Karpas-422 (cell line): Measurements from ENCODE around the gene ZMAT5. TPM values are rescaled to one million over a fixed set of nuclear protein-coding genes. Genes with fewer than 3 reads are reported as not detected.

Experiments used
- DNase-seq: peaks from one replicate; pipeline ENCODE4 v3.0.0-alpha.2; 2015
- H2AFZ ChIP-seq: fragments of 200-600 bp; sonication (generic); 2 replicates; pipeline ENCODE4 v1.6.1; 2014; ENCODE audit warnings: antibody characterized with exemption, low read length, mixed read lengths
- H3K27ac ChIP-seq: fragments of 200-600 bp; sonication (generic); 2 replicates; pipeline ENCODE4 v1.5.1; 2014; ENCODE audit warnings: mild to moderate bottlenecking, low read length, moderate library complexity
- H3K27me3 ChIP-seq: fragments of 200-600 bp; sonication (generic); 2 replicates; pipeline ENCODE4 v1.6.1; 2014; ENCODE audit warnings: low read length, mixed read lengths
- H3K36me3 ChIP-seq: fragments of 200-600 bp; sonication (generic); 2 replicates; pipeline ENCODE4 v1.6.1; 2014; ENCODE audit warnings: low read length, mixed read lengths; ENCODE audit not compliant: insufficient read depth
- H3K4me1 ChIP-seq: fragments of 200-600 bp; sonication (generic); 2 replicates; pipeline ENCODE4 v1.6.1; 2014; ENCODE audit warnings: mild to moderate bottlenecking, low read length, mixed read lengths
- H3K4me2 ChIP-seq: fragments of 200-600 bp; sonication (generic); 2 replicates; pipeline ENCODE4 v1.6.1; 2014; ENCODE audit warnings: low read length, low read depth, mild to moderate bottlenecking; ENCODE audit not compliant: poor library complexity, severe bottlenecking
- H3K4me3 ChIP-seq: fragments of 200-600 bp; sonication (generic); 2 replicates; pipeline ENCODE4 v1.5.1; 2014; ENCODE audit warnings: mild to moderate bottlenecking, antibody characterized with exemption, low read length, mixed read lengths
- H3K79me2 ChIP-seq: fragments of 200-600 bp; sonication (generic); 2 replicates; pipeline ENCODE4 v1.6.1; 2014; ENCODE audit warnings: mild to moderate bottlenecking, low read length, mixed read lengths
- H3K9ac ChIP-seq: fragments of 200-600 bp; sonication (generic); 2 replicates; pipeline ENCODE4 v1.6.0; 2014; ENCODE audit warnings: low read length
- H3K9me2 ChIP-seq: fragments of 200-600 bp; sonication (generic), shearing (Covaris generic); replicated peaks from 2 replicates; pipeline ENCODE4 v1.6.0; 2014; ENCODE audit warnings: mild to moderate bottlenecking, low read length, moderate library complexity; ENCODE audit not compliant: insufficient read depth
- H3K9me3 ChIP-seq: fragments of 300-700, 200-600 bp; sonication (generic); 2 replicates; pipeline ENCODE4 v1.6.1; 2014; ENCODE audit warnings: low read length, mixed read lengths
- H4K20me1 ChIP-seq: fragments of 200-600 bp; sonication (generic); 2 replicates; pipeline ENCODE4 v1.6.1; 2014; ENCODE audit warnings: mild to moderate bottlenecking, antibody characterized with exemption, low read length, low read depth; ENCODE audit not compliant: insufficient read depth
- total RNA-seq: library from RNA; depleted of rRNA; stranded (reverse); fragments of >200 nt; shearing (Covaris generic); gene quantifications from 2 replicates; pipeline ENCODE4 v1.2.3, GENCODE V29; 2014; ENCODE audit warnings: low replicate concordance

The ZMAT5 gene
- total RNA-seq, 1 experiment from 2014 or later, result 22.4 TPM

DNA sequence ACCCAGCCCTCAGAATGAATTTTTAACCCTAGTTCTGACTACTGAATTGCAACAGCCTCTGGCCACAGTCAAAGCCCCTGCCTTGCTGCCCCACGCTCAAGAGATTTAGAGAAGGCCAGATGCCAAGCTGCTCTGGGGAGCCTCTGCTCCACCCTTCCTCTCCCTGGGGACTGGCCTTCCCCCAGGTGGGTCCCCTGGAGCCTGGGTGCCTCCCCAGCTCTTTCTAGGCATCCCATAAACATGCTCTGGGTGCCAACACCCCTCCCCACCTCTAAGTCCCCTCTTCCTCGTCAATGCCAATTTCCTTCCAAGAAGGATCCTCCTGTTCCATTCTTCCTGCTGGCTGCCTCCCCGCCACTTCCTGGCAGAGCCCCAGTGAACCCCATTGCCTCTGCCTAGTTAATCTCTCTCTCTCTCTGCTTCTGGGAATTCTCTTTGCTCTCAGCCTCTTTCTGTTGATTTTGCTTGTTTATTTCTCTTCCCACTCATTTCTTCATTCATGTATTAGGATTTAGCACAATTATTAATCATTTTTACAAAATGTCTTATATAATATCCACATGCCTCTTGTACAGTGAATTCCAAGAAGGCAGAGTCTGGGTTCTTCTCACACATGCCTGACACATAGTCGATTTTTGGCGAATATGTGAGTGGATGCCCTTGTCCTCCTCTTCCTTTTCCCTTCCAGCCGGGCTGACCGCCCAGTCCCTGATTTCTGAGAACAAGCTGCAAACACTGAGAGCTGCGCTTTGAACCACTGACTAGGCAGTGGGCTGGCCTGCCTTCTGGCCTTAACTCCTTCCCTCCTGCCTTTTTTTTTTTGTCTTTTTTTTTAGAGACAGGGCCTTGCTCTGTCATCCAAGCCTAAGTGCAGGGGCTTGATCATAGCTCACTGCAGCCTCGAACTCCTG, 17.9 kb upstream of the ZMAT5 start:
- no peaks in the 10 kb centered on the region for H3K9me3 ChIP-seq

DNA sequence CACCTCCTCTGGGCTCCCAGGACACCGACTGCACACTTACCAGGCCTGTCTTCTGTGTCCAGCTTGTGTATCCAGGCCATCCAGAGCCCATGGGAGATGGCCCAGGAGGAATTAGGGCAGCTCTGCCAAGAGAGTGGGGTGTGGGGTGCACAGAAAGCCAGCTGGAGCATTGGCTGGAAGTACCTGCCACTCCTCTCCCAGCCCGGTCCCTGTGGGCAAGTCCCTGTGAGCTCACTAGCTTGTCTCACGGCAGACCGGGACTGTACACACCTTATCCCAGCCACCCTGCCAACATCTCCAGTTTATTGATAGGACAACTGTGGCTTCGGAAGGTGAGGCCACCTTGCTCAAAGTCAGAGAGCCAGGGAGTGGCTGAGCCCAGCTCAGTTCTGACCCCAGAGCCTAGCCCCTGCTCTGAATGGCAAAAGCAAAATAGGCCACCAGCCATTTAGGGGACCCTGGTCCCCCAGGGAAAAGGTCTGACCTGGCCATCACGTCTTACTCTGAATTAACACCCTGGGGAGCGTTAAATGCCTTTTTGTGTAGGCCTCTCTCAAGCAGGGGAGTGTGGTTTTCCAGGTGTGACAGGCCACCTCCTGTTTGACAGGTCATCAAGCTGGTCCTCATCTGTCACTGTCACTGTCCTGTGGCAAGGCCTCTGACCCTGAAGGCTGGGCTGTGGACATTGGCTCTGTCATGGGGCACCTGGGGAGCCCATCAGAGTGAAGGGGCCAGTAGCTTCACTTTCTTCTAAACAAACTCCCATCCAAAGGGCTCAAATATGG, 15.4 kb upstream of the ZMAT5 start:
- H2AFZ ChIP-seq, result no peak overlapping the region
- H3K9ac ChIP-seq, result no peak overlapping the region
- no peak for DNase-seq
- no peaks in the 10 kb centered on the region for H3K36me3 ChIP-seq
- H3K27ac ChIP-seq, result no peak overlapping the region
- no peaks in the 10 kb centered on the region for H3K27me3 ChIP-seq
- H4K20me1 ChIP-seq, result no peaks in the 10 kb centered on the region
- H3K4me2 ChIP-seq, result no peak overlapping the region
- H3K79me2 ChIP-seq, result no peaks in the 10 kb centered on the region
- no peaks in the 10 kb centered on the region for H3K9me2 ChIP-seq
- H3K4me1 ChIP-seq, result peaks cover 3% of the 10 kb centered on the region; the same call in 1 of the 2 replicates
- no peaks in the 10 kb centered on the region for H3K9me3 ChIP-seq
- no peak overlapping the region for H3K4me3 ChIP-seq

More for the DNA sequence above, 17.9 kb upstream of the ZMAT5 start:
- Histone ChIP-seq H3K9ac (no peak overlapping the region), H3K4me1 (peaks cover 3% of the 10 kb centered on the region; the same call in 1 of the 2 replicates), H3K27ac (no peak overlapping the region), H3K27me3 (no peaks in the 10 kb centered on the region), H3K4me2 (no peak overlapping the region), H3K4me3 (no peak overlapping the region), H2AFZ (no peak overlapping the region), H3K79me2 (no peaks in the 10 kb centered on the region), H4K20me1 (no peaks in the 10 kb centered on the region), H3K36me3 (no peaks in the 10 kb centered on the region), H3K9me2 (no peaks in the 10 kb centered on the region)
- no peak for DNase-seq

DNA sequence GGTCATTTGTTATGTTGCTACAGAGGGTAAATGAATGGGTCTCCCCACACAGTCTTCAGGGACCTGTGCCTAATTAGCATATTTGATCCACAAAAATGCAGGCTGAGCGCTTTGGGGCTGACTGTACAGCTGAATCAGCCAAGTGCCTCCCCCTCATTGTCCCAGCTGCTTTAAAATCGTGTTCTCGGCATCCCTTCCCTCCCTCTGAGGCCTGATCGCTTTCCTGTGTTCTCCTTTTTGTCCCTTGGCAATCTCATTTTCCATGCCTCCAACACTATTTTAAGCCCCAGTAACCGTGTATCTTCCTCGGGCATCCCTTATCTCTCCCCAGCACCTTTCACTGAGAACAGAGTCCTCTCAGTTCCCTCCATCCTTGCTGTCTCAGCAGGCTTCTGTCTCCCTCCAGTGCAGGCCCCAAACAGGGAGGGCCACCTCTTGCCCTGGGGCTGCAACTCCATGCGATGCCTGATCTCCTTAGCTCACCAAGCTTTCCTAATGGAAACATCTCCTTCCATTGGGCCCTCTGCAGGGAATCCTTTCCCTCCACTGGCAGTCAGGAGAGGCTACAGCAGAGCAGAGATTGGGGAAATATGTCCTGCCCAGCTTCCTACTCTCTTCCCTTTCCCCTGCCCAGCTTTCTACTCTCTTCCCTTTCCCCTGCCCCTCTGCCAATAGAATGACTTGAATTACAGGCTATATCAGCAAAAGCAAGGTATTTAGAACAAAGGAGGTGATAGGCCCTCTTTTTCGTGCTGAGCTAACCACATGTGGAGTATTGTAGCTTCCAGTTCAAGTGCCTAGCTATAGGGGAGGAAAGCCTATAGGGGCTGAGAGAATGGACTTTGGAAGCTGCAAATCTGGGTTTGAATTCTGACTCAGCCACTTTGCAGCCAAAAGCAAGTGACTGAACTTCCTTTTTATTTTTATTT, 14.2 kb upstream of the ZMAT5 start:
- Histone ChIP-seq H3K9me2 (no peaks in the 10 kb centered on the region), H3K9me3 (no peaks in the 10 kb centered on the region), H3K4me2 (no peak overlapping the region), H2AFZ (no peak overlapping the region), H3K9ac (no peak overlapping the region), H4K20me1 (no peaks in the 10 kb centered on the region), H3K27me3 (no peaks in the 10 kb centered on the region), H3K4me1 (peaks cover 3% of the 10 kb centered on the region; the same call in 1 of the 2 replicates), H3K36me3 (no peaks in the 10 kb centered on the region), H3K4me3 (no peak overlapping the region), H3K79me2 (no peaks in the 10 kb centered on the region), H3K27ac (no peak overlapping the region)
- DNase-seq, result no peak

- Histone ChIP-seq H3K27me3 (no peaks in the 10 kb centered on the region), H3K36me3 (no peaks in the 10 kb centered on the region), H3K9me2 (no peaks in the 10 kb centered on the region), H3K4me3 (no peak overlapping the region), H3K9ac (no peak overlapping the region), H3K79me2 (no peaks in the 10 kb centered on the region), H3K4me2 (no peak overlapping the region), H4K20me1 (no peaks in the 10 kb centered on the region), H2AFZ (no peak overlapping the region), H3K27ac (no peak overlapping the region), H3K9me3 (no peaks in the 10 kb centered on the region), H3K4me1 (peaks cover 3% of the 10 kb centered on the region; the same call in 1 of the 2 replicates)
- DNase-seq, result no peak
These were observed 13.4 kb upstream of the ZMAT5 start for GRCh38 chr22:29780220-29780619.

DNA sequence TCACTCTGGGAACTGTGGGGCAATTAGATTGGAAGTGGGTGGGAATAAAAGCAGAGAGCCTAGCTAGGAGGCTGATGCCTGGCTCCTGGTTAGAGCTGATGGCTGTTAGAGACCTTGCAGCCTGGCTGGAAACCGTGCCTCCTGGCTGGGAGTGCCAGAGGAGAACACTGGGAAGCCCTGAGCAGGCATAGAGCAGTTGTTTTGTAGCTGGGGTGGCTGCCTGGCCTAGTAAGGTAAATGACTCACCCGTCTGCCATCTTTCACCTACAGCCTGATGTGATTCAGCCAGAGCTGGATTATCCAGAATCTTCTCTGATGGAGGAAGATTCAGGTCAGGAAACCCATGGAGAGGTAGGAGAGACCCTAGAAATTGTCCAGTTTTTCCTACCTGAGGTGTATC, 6.4 kb upstream of the ZMAT5 start:
- H3K4me3 ChIP-seq, result no peak overlapping the region
- no peak overlapping the region for H3K9ac ChIP-seq
- no peak overlapping the region for H3K27ac ChIP-seq
- no peaks in the 10 kb centered on the region for H3K9me3 ChIP-seq
- no peak for DNase-seq
- H3K4me2 ChIP-seq, result no peak overlapping the region
- no peaks in the 10 kb centered on the region for H3K9me2 ChIP-seq
- no peaks in the 10 kb centered on the region for H3K27me3 ChIP-seq
- H3K36me3 ChIP-seq, result peaks cover 8% of the 10 kb centered on the region
- no peaks in the 10 kb centered on the region for H4K20me1 ChIP-seq
- H3K79me2 ChIP-seq, result peaks cover 10% of the 10 kb centered on the region
- peaks cover 3% of the 10 kb centered on the region for H3K4me1 ChIP-seq
- H2AFZ ChIP-seq, result no peak overlapping the region

DNA sequence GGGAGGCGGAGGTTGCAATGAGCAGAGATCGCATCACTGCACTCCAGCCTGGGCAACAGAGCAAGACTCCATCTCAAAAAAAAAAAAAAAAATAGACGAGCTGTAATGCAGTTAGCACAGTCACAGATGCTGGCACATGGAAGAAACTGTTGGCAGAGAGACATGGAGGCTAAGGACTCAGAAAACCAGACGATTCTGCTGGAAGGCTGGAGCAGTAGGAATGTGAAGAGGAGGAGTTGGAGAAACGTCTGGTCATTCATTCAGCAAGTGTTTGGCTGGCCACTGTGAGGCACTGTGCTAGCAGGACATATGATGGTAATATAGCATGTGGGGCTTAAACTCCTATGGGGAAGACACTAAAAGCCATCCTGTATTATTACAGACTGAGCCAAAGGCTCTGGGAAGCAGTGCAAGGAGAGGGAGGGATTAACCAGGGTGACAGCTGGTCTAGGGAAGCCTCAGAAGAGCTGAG, 5.4 kb upstream of the ZMAT5 start:
- Histone ChIP-seq H4K20me1 (no peaks in the 10 kb centered on the region), H3K79me2 (peaks cover 20% of the 10 kb centered on the region), H3K4me1 (peaks cover 6% of the 10 kb centered on the region), H2AFZ (no peak overlapping the region), H3K4me2 (no peak overlapping the region), H3K27me3 (no peaks in the 10 kb centered on the region), H3K36me3 (peaks cover 8% of the 10 kb centered on the region), H3K9me3 (no peaks in the 10 kb centered on the region), H3K9ac (no peak overlapping the region), H3K9me2 (no peaks in the 10 kb centered on the region), H3K4me3 (no peak overlapping the region), H3K27ac (no peak overlapping the region)
- no peak for DNase-seq

DNA sequence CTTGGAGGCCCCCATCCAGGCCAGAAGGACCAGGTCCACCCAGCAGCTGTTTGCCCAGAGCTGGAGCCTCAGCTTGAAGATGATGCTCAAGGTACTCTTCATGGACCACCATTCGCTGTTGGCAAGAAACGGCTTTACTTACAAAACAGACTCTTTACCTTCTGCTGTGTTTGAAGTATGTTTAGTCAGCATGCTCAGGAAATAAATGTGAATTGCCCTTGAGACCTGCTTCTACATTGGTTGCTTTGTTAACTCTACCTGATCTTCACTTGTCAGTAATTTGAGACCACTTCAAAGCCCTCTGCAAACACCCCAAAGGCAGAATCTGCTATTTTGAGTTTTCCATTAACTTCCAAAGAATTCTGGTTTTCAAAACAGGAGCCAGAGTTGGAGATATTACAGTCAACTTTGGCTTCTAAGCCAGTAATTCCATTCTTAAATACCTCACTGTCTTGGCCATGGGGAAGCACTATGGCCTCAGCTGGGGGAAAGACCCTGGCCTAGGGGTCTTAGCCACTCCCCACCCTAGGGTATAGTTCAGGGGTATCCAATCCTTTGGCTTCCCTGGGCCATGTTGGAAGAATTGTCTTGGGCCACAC, 3.0 kb upstream of the ZMAT5 start:
- no peak for DNase-seq
- H2AFZ ChIP-seq, result no peak overlapping the region
- H3K4me3 ChIP-seq, result no peak overlapping the region
- no peak overlapping the region for H3K4me2 ChIP-seq
- no peaks in the 10 kb centered on the region for H3K9me3 ChIP-seq
- no peaks in the 10 kb centered on the region for H3K9me2 ChIP-seq
- no peak overlapping the region for H3K9ac ChIP-seq
- H3K27ac ChIP-seq, result no peak overlapping the region
- peaks cover 15% of the 10 kb centered on the region for H3K4me1 ChIP-seq
- H4K20me1 ChIP-seq, result no peaks in the 10 kb centered on the region
- H3K79me2 ChIP-seq, result peaks cover 26% of the 10 kb centered on the region
- H3K27me3 ChIP-seq, result no peaks in the 10 kb centered on the region
- peaks cover 8% of the 10 kb centered on the region for H3K36me3 ChIP-seq
